Measurements from ENCODE around the gene TAF6.

TAF6 gene

DNA sequence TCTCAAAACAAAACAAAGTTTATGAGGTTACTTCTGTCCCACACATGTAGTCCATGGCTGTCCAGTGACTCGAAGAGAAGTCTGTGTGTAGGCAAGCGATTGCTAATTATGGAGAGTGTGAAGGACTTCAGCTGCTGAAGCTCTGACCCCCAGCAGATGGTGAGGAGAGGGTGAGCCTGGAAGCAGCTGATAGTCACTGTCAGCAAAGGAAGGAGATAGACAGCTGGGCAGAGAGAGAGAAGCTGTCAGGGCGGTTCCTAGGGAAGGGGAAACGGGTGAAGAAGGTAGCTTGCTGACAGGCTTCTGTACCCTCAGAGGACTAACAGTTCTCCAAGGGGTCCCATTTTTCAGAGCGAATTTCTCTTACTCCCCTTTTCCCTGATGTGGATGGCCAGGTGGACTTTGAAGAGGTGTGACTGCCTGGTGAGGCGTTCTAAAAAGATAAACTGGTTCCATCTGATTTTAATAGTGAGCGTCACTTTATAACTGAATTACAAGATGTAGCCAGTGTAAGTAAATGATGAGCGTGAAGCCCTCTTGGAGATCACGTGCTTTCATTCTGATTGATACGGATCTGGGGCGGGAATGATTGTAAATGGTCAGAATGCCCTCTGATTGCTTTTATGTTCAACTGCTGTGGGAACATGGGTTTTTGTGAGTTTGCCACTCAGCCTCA lies 57.5 kb downstream of the TAF6 start:
- Histone ChIP-seq H3K4me1 (ENCODE audit: control insufficient read depth in 5 of 5, insufficient read depth in 5 of 5, low read length in 5 of 5) (peaks cover 0 to 11% (median 9%) of the 10 kb centered on the region in 5 donors), H3K9me3 (ENCODE audit: control insufficient read depth in 5 of 5, low read length in 5 of 5) (no peaks in the 10 kb centered on the region), H3K36me3 (ENCODE audit: control insufficient read depth in 5 of 5, insufficient read depth in 5 of 5, low read length in 5 of 5) (peaks cover 8 to 75% (median 55%) of the 10 kb centered on the region in 5 donors), H3K9ac (ENCODE audit: low read length in 5 of 5) (no peak overlapping the region), H3K27me3 (ENCODE audit: control insufficient read depth in 5 of 5, insufficient read depth in 4 of 5, low read length in 5 of 5) (no peaks in the 10 kb centered on the region), H3K4me3 (ENCODE audit: low read depth in 1 of 5, low read length in 5 of 5) (no peak overlapping the region), H3K27ac (ENCODE audit: low read depth, low read length) (no peak overlapping the region)

DNA sequence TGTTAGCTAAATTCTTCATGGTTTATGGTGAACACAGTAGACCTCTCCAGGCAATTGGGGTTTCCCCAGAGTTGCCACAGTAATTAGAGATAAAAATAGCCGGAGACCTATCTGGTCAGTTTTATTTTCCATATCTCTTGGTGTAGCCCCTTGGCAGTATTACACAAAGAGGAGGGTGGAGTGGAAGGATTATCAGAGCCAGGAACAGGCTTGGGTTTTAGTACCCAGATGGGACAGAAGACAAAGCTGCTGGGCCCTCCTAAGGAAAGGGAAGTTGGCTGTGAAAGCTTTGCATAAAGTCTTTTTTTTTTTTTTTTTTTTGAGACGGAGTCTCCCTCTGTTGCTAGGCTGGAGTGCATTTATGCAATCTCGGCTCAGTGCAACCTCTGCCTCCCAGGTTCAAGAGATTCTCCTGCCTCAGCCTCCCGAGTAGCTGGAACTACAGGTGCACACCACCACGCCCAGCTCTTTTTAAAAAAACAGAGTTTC lies 59.9 kb downstream of the TAF6 start:
- Histone ChIP-seq H3K27me3 (ENCODE audit: control insufficient read depth in 5 of 5, insufficient read depth in 4 of 5, low read length in 5 of 5) (no peaks in the 10 kb centered on the region), H3K4me1 (ENCODE audit: control insufficient read depth in 5 of 5, insufficient read depth in 5 of 5, low read length in 5 of 5) (no peaks in the 10 kb centered on the region), H3K9ac (ENCODE audit: low read length in 5 of 5) (no peak overlapping the region), H3K27ac (ENCODE audit: low read depth, low read length) (no peak overlapping the region), H3K36me3 (ENCODE audit: control insufficient read depth in 5 of 5, insufficient read depth in 5 of 5, low read length in 5 of 5) (peaks cover 8 to 66% (median 48%) of the 10 kb centered on the region in 5 donors), H3K4me3 (ENCODE audit: low read depth in 1 of 5, low read length in 5 of 5) (no peak overlapping the region), H3K9me3 (ENCODE audit: control insufficient read depth in 5 of 5, low read length in 5 of 5) (no peaks in the 10 kb centered on the region)

Data from subcutaneous abdominal adipose tissue (tissue), 5 donors.